ENCODE results near the gene GLA. TPM values are rescaled to one million over a fixed set of nuclear protein-coding genes. Genes with fewer than 3 reads are reported as not detected.

The GLA gene
- total RNA-seq, 3 donors from 2014 or later = 17.7 to 26.9 (median 21.1) TPM

DNA sequence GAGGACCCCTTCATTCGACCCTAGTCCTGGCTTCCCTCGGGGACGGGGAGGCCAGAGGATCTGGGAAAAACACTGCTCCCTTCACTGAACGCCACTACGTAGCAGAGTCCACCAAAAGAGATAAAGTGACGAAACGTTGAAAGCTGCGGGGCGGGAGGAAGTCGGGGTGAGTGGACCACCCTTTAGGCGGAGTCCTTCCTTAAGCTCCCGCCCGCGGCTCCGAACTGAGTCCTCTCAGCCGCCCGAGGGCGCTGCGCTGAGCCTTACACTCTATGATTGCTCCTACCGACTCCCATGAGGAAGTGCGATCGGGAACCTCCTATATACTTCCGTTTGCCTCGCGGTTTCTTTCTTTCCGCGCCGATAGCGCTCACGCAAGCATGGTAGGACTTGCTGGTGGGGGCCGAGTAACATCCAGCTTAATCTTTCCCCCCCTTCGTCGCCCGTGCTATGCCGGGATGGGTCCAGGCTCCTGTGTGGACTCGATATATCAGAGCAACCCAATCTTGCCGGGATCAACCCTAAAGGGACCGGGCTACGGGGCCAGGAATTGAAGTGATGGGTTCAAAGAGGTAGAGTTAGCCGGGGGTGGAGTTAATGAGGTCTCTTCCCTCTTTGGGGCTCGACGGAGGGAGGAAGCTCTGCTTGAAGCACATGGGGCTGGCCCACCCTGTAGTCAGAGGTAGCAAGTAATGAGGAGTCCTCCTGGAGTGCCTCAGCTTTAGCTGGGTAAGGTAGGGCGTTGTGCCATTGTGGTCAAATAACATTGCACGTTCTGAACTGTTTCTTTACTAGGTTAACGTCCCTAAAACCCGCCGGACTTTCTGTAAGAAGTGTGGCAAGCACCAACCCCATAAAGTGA, 16.8 kb downstream of the GLA start, which contains the start of gene RPL36A:
TSS of gene RPL36A (plus strand) at position 348 of the 862 bp plus-strand sequence. CDS start at position 381, 33 bp downstream.
- TF ChIP-seq, protein P1, sequence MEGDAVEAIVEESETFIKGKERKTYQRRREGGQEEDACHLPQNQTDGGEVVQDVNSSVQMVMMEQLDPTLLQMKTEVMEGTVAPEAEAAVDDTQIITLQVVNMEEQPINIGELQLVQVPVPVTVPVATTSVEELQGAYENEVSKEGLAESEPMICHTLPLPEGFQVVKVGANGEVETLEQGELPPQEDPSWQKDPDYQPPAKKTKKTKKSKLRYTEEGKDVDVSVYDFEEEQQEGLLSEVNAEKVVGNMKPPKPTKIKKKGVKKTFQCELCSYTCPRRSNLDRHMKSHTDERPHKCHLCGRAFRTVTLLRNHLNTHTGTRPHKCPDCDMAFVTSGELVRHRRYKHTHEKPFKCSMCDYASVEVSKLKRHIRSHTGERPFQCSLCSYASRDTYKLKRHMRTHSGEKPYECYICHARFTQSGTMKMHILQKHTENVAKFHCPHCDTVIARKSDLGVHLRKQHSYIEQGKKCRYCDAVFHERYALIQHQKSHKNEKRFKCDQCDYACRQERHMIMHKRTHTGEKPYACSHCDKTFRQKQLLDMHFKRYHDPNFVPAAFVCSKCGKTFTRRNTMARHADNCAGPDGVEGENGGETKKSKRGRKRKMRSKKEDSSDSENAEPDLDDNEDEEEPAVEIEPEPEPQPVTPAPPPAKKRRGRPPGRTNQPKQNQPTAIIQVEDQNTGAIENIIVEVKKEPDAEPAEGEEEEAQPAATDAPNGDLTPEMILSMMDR (IDR thresholded peaks at IDR 0.05) = peak; percentile 46
- Histone ChIP-seq H3K4me1 (ENCODE audit: low read depth) (peaks cover 4% of the 10 kb centered on the region), H3K9me3 (no peaks in the 10 kb centered on the region), H3K4me3 (peak within 1 kb of the TSS; percentile 19), H3K36me3 (ENCODE audit: low read depth) (no peaks in the 10 kb centered on the region)
- ATAC-seq (peak; percentile 96), DNase-seq (peak; percentile 89 to 92 (median 89))
- intact Hi-C loops (cut with DNase I, micrococcal nuclease) = no loop called here

DNA sequence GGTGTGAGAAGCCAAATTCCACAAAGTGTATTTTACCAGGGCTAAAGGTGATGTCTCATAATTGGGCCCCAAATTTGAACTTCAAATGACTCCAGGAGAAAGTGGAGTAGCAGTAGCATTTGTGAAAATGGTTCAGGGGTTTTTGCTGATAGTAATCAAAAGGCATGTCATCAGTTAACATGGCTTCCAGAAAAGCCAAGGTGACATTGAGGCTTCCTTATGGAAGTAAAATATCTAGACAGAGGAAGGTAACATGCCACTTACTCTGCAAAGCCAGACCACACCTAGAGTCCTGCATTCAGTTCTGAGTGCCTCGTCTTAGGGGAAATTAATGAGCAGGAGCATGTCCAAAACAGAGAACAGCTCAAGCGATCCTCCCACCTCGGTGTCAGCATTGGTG, 19.1 kb downstream of the GLA start:
- ATAC-seq = no peak
- intact Hi-C loops (cut with DNase I, micrococcal nuclease) = no loop called here
- TF ChIP-seq, protein P1 (IDR thresholded peaks at IDR 0.05) = no peak

DNA sequence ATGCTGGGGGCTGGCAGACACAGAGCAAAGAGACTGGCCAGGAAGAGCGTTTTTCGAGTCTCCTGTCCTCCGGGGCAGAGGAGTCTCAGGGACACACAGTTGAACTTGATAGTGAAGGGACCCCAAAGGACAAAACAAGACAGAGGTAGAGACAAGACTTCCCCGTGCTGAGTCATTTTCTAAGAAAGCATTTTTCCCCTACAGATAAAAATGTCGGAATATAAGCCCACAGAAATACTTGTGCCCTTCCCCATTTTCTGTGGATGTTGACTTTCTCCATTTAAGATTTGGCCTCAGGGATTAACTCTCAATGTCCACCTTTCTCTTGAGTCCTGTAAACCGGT, 21.2 kb downstream of the GLA start:
- no peaks in the 10 kb centered on the region for H3K4me1 ChIP-seq (ENCODE audit: low read depth)
- DNase-seq (no peak), ATAC-seq (no peak)
- no peak overlapping the region for H3K4me3 ChIP-seq
- H3K36me3 ChIP-seq (ENCODE audit: low read depth) = no peaks in the 10 kb centered on the region
- TF ChIP-seq, protein P1 (IDR thresholded peaks at IDR 0.05) = no peak
- no peaks in the 10 kb centered on the region for H3K9me3 ChIP-seq
- intact Hi-C loops (cut with DNase I, micrococcal nuclease) = no loop called here

More for the DNA sequence above, 19.1 kb downstream of the GLA start:
- Histone ChIP-seq H3K4me1 (ENCODE audit: low read depth) (peaks cover 4% of the 10 kb centered on the region), H3K4me3 (no peak overlapping the region), H3K36me3 (ENCODE audit: low read depth) (no peaks in the 10 kb centered on the region), H3K9me3 (no peaks in the 10 kb centered on the region)
- DNase-seq = no peak

DNA sequence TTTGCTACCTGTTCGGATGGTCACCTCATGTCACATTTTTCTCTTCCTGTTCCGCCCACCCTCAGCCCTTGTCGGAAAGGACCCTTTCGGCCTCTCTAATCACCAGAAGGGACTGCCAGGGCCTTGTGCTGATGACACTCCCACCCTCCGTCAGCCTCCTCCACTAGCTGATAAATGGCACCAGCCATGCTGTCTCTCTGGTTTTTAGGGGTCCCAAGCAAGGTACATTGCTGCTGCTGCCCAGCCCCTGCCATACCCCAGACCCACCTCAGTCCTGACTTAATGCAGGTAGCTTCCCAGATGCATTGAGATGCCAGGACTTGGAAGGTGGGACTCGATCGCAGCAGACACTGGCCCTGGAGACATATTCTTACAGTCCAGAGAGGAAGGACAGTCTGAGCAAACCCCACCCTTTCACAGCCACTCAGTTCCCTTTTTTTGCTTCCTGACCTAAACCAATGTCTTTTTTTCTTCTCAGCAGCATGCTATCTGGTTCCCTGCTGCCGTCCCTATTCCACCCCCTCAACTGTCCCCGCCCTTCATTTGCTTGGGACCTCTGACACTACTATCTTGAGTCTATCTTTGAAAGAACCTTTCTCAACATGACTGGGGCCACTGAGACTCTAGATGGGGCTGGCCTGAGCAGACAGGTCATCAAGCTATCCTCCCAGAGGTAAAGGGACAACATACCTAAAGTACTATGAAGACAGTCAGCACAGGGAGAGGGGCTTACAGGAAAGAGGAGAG, 21.8 kb downstream of the GLA start, which contains the start of gene BTK:
TSS of gene BTK (minus strand) at position 397 of the 747 bp plus-strand sequence. CDS start 10,907 bp downstream, outside the sequence.
- no peaks in the 10 kb centered on the region for H3K9me3 ChIP-seq
- TF ChIP-seq, protein P1 (IDR thresholded peaks at IDR 0.05) = no peak
- intact Hi-C loops (cut with DNase I, micrococcal nuclease) = no loop called here
- peak; percentile 45 for ATAC-seq
- peak in 1 of 3 donors; percentile 16 for DNase-seq
- no peak within 1 kb of the TSS for H3K4me3 ChIP-seq
- no peaks in the 10 kb centered on the region for H3K36me3 ChIP-seq (ENCODE audit: low read depth)
- H3K4me1 ChIP-seq (ENCODE audit: low read depth) = no peaks in the 10 kb centered on the region

DNA sequence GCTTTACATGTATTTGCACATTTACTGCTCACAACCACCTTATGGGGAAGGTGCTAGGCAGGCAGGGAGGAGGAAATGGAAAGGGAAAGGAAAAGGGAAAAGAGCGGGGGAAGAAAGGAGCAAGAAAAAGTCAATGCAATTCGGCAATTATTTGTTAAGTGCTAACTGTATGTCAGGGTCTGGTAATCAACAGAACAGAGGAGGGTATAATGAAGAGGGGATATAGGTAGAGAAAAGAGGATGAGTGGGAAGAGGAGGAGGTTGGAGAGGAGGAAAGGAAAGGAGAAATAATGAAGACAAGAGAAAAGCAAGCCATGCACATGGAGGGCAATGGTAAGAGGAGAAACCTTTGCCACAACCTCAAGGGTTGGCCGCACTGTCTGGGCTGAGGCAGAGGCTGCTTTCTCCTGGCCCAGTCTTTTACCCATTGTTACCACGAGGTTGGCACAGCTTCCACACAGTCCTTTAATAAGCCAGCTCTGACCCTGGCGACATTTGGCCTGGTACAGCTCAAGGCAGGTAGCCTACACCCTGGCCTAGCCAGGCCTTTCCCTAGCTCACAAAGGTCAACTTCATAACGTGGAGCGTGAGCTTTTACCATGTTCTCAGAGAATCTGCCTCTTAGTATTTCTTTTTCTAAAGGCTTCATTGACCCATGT, 22.6 kb downstream of the GLA start:
- no peaks in the 10 kb centered on the region for H3K4me1 ChIP-seq (ENCODE audit: low read depth)
- DNase-seq (no peak), ATAC-seq (no peak)
- no peak overlapping the region for H3K4me3 ChIP-seq
- H3K9me3 ChIP-seq = no peaks in the 10 kb centered on the region
- no peaks in the 10 kb centered on the region for H3K36me3 ChIP-seq (ENCODE audit: low read depth)
- TF ChIP-seq, protein P1 (IDR thresholded peaks at IDR 0.05) = no peak
- intact Hi-C loops (cut with DNase I, micrococcal nuclease) = no loop called here

All from mucosa of descending colon (tissue), 3 donors.